Measurements from ENCODE around the gene CD9.

GRCh38 chr12:6229224-6230218, 29.3 kb downstream of the CD9 start:
- TF ChIP-seq CTCF (IDR thresholded peaks at IDR 0.05; ENCODE audit: insufficient read depth, low read length) (no peak), POLR2AphosphoS5 (IDR thresholded peaks at IDR 0.05; ENCODE audit: low read depth) (no peak; the same call in 1 of the 2 replicates), GABPA (IDR thresholded peaks at IDR 0.05; ENCODE audit: low read depth) (no peak), REST (IDR thresholded peaks at IDR 0.05; ENCODE audit: insufficient replicate concordance, low read depth) (no peak)

Measured in HL-60 (cell line).